Peyer's patch (tissue), 4 donors: Measurements from ENCODE around the gene ZNF555.
"Not testable (repeated sequence)": the region's sequence is repeated elsewhere in the genome, so short reads cannot be mapped to it uniquely, and the experiment has no call there.

Source experiments
- CTCF ChIP-seq, 6 experiments: fragments of 450-650 bp in 4 of 6; fragments of 200-600 bp in 2 of 6; sonication (generic) in 1 of 6; IDR thresholded peaks; one replicate each; pipeline ENCODE4 v1.5.1; 2017 to 2019; ENCODE audit warnings: antibody characterized with exemption in 6 of 6, mild to moderate bottlenecking in 3 of 6, moderate library complexity in 1 of 6
- POLR2A ChIP-seq, 2 donors: fragments of 450-650 bp; IDR thresholded peaks; one replicate each; pipeline ENCODE4 v1.5.1; 2017; ENCODE audit warnings: antibody characterized with exemption in 2 of 2, mild to moderate bottlenecking in 2 of 2, moderate library complexity in 2 of 2

GRCh38 chr19:2890531-2890930 lies 49.3 kb downstream of the ZNF555 start:
- TF ChIP-seq CTCF, POLR2A (IDR thresholded peaks at IDR 0.05): not testable (repeated sequence)
